ENCODE measurements around the gene TAS2R10. TPM values are rescaled to one million over a fixed set of nuclear protein-coding genes. Genes with fewer than 3 reads are reported as not detected.

Gene TAS2R10
- total RNA-seq, 1 donor from 2014 or later: not detected

DNA sequence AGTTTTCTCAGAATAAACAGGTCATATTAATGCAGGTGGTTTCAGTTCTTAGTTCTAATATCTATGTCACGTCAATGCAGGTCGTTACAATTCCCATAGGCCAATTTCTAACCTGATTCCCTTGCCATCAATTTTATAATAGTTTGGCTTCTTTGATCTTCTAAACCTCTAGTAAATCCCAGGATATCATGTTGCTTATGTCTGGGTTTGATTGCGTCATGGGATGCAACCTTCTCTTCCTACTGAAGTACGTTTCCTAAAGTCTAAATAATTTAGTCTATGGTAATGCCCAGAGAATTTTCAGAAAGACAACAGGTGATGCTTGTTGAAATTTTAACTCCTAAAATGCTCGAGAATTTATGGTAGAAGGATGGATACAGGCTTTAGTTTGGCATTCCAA is 42.9 kb downstream of the TAS2R10 start:
- TF ChIP-seq, protein P1, sequence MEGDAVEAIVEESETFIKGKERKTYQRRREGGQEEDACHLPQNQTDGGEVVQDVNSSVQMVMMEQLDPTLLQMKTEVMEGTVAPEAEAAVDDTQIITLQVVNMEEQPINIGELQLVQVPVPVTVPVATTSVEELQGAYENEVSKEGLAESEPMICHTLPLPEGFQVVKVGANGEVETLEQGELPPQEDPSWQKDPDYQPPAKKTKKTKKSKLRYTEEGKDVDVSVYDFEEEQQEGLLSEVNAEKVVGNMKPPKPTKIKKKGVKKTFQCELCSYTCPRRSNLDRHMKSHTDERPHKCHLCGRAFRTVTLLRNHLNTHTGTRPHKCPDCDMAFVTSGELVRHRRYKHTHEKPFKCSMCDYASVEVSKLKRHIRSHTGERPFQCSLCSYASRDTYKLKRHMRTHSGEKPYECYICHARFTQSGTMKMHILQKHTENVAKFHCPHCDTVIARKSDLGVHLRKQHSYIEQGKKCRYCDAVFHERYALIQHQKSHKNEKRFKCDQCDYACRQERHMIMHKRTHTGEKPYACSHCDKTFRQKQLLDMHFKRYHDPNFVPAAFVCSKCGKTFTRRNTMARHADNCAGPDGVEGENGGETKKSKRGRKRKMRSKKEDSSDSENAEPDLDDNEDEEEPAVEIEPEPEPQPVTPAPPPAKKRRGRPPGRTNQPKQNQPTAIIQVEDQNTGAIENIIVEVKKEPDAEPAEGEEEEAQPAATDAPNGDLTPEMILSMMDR (IDR thresholded peaks at IDR 0.05; ENCODE audit: borderline replicate concordance): no peak
- Histone ChIP-seq H3K27ac (replicated peaks) (no peak overlapping the region), H3K4me3 (no peak overlapping the region), H3K9me3 (replicated peaks) (no peaks in the 10 kb centered on the region), H3K36me3 (no peaks in the 10 kb centered on the region), H3K27me3 (ENCODE audit: low read depth) (no peaks in the 10 kb centered on the region), H3K4me1 (no peaks in the 10 kb centered on the region)
- intact Hi-C loops (cut with micrococcal nuclease): no loop called here
- no peak for DNase-seq

DNA sequence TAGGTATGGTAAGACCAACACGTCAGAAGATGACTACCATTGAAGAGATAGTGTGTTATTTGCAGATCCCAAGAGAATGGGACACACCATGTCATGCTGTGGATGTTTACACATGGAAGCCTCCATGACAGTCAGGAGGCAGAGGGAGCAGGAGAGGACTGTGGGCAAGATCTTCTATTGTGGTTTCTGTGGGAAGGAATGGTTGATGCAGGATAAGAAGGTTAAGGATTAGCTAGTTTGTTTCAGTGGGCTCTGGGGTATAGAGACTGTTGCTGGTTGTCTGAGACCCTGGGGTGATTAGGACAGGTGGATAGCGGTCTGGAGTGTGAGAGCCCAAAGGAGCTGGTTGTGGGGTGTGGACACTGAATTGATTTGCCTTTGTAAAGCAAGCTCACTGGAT is 47.1 kb downstream of the TAS2R10 start:
- TF ChIP-seq, protein P1 (IDR thresholded peaks at IDR 0.05; ENCODE audit: borderline replicate concordance): no peak
- Histone ChIP-seq H3K9me3 (replicated peaks) (no peaks in the 10 kb centered on the region), H3K4me1 (no peaks in the 10 kb centered on the region), H3K27ac (replicated peaks) (no peak overlapping the region), H3K4me3 (no peak overlapping the region), H3K27me3 (ENCODE audit: low read depth) (peaks cover 18% of the 10 kb centered on the region), H3K36me3 (no peaks in the 10 kb centered on the region)
- intact Hi-C loops (cut with micrococcal nuclease): no loop called here
- DNase-seq: no peak

Other genes starting within 250 kb of the TAS2R10 start
- 13.9 TPM for gene MAGOHB, start 212.7 kb downstream of the TAS2R10 start, total RNA-seq
- not detected for gene STYK1, start 152.3 kb downstream of the TAS2R10 start, total RNA-seq
- 903 TPM for gene YBX3, start 103.0 kb downstream of the TAS2R10 start, total RNA-seq
- gene TAS2R7, start 23.7 kb downstream of the TAS2R10 start, total RNA-seq: not detected
- gene TAS2R8, start 19.1 kb downstream of the TAS2R10 start, total RNA-seq: not detected
- not detected for gene TAS2R9, start 16.2 kb downstream of the TAS2R10 start, total RNA-seq
- 1.2 TPM for gene PRR4, start 23.1 kb upstream of the TAS2R10 start, total RNA-seq
- gene PRH1, start 57.9 kb upstream of the TAS2R10 start, total RNA-seq: 5.6 TPM
- 0.41 TPM for gene TAS2R13, start 83.2 kb upstream of the TAS2R10 start, total RNA-seq
- gene PRH2, start 102.9 kb upstream of the TAS2R10 start, total RNA-seq: not detected
- 0.58 TPM for gene TAS2R14, start 112.9 kb upstream of the TAS2R10 start, total RNA-seq
- 0.47 TPM for gene TAS2R50, start 160.6 kb upstream of the TAS2R10 start, total RNA-seq
- 0.44 TPM for gene TAS2R20, start 171.9 kb upstream of the TAS2R10 start, total RNA-seq
- gene TAS2R19, start 196.3 kb upstream of the TAS2R10 start, total RNA-seq: 0.38 TPM
- 0.88 TPM for gene TAS2R31, start 205.0 kb upstream of the TAS2R10 start, total RNA-seq
- 0.30 TPM for gene TAS2R46, start 235.9 kb upstream of the TAS2R10 start, total RNA-seq